ENCODE data around the gene ACTR6.

DNA sequence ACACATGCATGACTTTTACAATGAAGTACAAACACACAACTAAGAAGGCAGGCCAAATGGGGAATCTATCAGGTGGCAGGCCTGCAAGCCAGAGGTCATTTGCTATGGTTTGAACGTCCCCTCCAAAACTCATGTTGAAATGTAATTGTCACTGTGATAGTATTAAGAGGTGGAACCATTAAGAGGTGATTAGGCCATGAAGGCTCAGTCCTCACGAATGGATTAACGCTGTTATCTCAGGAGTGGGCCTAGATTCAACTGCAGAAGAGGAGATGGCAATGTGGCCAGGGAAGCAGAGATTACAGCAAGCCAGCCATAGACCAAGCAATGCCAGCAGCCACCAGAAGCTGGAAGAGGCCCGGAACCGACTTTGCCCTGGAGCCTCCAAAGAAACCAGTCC is 13.5 kb upstream of the ACTR6 start:
- TF ChIP-seq, protein P1, sequence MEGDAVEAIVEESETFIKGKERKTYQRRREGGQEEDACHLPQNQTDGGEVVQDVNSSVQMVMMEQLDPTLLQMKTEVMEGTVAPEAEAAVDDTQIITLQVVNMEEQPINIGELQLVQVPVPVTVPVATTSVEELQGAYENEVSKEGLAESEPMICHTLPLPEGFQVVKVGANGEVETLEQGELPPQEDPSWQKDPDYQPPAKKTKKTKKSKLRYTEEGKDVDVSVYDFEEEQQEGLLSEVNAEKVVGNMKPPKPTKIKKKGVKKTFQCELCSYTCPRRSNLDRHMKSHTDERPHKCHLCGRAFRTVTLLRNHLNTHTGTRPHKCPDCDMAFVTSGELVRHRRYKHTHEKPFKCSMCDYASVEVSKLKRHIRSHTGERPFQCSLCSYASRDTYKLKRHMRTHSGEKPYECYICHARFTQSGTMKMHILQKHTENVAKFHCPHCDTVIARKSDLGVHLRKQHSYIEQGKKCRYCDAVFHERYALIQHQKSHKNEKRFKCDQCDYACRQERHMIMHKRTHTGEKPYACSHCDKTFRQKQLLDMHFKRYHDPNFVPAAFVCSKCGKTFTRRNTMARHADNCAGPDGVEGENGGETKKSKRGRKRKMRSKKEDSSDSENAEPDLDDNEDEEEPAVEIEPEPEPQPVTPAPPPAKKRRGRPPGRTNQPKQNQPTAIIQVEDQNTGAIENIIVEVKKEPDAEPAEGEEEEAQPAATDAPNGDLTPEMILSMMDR (IDR thresholded peaks at IDR 0.05), result no peak
- no peak for TF ChIP-seq POLR2A (IDR thresholded peaks at IDR 0.05)

All from Peyer's patch (tissue), 4 donors.